Posterior vena cava (tissue), 2 donors: ENCODE data around the gene MAB21L3. TPM values are rescaled to one million over a fixed set of nuclear protein-coding genes. Genes with fewer than 3 reads are reported as not detected.

Source experiments
- DNase-seq: peaks from one replicate; pipeline ENCODE4 v3.0.0-alpha.2; 2020; ENCODE audit warnings: low spot score
- intact Hi-C, 2 donors: fragments of 100-400 bp; cut with DNase I; formaldehyde crosslinking; loops; one replicate each; pipeline versions ENCODE4 v1.14.1 to v1.14.2; 2022 to 2023
- long read RNA-seq, 2 donors: library from polyadenylated mRNA; unstranded; transcript quantifications; one replicate each; pipeline ENCODE4 v2.0.0, GENCODE V29; 2020 to 2021
- total RNA-seq, 2 donors: library from RNA; stranded (reverse); fragmentation: NEBNext Ultra II Directional; extraction: Animal tissue kit (Norgen Biotek cat#: 25700); gene quantifications; one replicate each; pipeline ENCODE4 v1.2.1, GENCODE V29; 2021
- donor health status: DM: yes; HTN: yes; CAD: no.
- donor health status: DM: yes; HTN: yes; CAD: no.

MAB21L3 gene
- total RNA-seq = not detected
- long read RNA-seq, donor 1 = 0 reads
- long read RNA-seq, donor 2 = 0 reads

DNA sequence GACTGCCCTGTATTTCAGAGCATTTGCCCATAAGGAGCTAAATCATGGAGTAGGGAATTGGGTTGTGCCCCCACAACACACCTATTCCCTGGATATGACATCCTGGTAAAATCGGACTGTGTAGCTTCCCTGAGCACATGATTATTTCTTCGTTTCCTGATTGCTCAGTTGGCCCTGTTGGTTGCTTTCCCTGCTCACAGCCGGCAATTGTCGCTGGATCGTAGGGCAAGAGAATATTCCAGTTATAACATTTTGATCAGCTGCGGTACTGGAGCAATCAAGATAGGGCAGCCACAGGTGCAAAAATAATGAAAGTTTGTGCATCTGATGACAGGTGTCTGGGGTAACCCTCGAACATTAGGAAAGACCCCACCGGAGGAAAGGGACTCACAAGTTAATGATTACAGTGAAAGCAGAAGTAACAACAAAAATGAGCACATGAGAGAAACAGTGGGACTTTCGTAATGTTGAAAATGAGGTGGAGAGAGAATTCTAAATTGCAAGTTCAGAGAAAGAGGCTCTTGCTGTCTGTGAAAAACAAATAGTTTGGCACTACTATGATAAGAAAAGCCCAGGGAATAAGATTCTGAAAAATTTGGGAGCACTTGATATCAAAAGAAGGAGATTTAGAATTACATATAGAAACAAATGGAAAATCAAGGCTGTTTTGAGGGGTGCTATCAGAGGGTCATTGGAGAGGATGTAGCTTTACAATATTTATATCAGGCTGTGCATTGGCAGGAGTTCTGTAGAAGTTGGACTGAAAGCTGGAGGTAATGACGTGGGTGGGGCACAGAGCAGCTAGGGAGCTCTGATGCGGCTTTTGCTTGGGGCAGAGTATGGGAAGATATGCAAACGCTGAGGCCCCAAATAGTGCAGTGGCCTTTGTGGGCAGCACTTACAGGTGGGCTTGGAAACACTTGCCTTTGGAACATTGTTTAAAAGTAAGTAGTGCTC lies at the start of gene MAB21L3:
TSS of gene MAB21L3 (plus strand) at position 833 of the 957 bp plus-strand sequence. CDS start 1,217 bp downstream, outside the sequence.
- intact Hi-C loops = no loop called here
- no peak for DNase-seq

DNA sequence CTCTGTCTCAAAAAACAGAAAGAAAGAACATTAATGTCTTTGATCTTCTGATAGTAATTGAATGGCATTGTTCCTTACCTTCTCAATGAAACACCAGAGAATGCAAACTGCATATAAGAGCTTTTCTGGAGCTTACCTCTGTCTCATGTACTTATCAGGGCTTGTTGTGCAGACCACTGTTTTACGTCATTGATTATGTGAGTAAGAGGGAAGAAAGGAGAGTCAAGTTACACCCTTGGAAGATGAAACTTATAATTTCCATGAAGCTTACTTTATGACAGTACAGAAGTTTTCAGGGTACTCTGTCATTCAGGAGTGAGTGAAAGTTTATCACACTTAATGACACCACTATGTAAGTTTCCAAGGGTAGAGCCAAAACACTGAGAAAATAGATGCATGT lies 49.0 kb upstream of the MAB21L3 start:
- intact Hi-C loops = no loop called here
- DNase-seq = no peak

DNA sequence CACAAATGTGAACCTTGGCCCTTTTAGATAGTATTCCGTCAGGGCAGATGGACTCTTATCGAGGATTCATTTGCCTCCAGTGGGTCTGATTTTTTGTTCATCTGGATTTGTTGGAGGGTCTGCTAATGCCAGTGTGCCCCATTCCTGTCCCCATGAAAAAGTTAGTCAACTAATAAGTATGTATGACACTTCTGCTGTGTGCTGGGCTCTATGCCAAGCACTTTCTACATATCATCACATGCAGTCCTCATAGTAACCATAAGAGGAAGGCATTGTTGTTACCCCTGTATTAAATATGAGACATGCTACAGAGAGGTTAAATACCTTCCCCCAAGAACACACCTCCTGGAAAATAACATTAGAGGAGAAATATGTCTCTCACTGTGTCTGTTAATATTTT lies 46.6 kb upstream of the MAB21L3 start:
- intact Hi-C loops = no loop called here
- no peak for DNase-seq

DNA sequence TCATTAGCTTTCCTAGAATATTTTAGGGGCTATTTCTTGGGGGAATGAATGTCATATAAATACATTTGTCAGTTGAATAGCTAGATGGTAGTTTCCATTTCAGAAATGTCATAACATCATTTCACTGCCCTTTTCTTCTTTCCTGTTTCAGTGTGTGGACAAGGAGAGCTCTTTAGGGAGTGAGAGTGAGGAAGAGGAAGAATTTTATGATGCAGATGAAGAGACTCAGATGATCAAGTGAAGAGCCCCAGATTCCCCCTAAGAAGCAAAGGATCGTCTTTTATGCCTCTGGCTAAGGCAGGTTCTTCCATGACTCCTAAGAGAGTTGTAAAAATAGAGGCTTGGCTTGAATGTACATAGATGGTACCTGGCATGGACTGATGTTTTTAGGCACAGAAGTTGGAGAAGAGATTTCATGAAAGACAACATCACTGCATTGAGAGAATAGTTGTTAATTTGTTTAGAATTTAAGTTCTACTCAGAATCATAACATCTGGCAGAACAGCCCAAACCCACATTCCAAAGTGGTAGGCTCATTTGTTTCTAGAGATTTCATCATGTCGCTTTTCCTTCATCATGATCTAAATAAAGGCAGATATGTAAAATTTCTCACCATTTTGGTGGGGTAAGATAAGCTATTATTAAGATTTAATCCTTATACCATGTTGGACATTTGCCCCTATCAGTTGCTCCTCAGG lies 44.2 kb upstream of the MAB21L3 start:
- no peak for DNase-seq

DNA sequence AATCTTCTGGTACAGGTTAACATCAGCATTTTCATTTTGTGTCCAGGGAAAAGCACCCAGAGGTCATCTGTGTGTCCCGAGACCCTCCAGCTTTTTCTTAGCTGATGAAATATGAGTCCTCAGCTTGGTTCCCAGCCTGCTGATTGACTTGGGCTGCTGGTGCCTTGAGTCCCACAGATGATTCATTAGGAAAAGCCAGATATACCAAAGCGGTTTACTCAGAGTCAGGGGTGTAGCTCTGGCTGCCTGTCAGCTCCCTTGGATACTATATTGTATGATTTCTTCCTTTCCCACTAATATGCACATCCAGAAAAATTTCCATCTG lies 43.7 kb upstream of the MAB21L3 start:
- intact Hi-C loops = no loop called here
- DNase-seq = no peak

More for the DNA sequence above, 44.2 kb upstream of the MAB21L3 start:
- intact Hi-C loops = no loop called here

DNA sequence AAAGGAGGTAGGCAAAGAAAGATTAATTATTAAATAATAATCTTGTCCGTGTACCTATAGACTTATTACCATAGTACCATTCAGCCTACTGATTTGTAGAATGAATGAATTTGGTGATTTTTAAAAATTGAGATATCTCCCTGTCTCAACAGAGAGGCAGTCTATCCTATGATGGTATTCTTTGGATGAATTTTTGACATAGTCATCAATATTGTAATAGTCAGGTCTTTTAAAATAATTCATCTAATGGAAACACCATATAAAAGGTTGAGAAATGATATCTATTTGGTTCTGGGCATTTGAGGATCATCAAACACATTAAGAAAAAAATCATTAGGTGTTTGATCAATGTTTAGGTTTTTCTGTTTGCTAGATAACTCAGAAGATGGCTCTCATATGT lies 35.6 kb upstream of the MAB21L3 start:
- intact Hi-C loops = no loop called here
- no peak for DNase-seq

DNA sequence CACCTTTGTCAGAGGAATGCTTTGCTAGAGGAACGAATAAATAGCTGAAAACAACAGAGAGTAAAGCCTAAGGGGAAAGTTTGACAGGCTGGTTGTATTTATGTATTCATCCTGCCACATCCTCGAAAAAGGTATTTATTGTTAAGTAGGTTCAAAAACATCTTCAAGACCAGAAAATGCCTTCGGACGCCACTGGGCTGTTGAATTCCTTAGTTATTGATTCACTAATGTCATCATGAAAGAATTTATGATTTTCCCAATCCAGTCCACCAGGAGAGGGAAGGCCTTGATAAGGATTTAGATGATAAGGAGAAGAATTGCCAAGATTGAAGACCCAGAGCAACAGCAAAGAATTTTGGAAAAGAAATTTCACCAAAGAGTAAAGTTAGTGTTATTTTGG lies 35.2 kb upstream of the MAB21L3 start:
- intact Hi-C loops = no loop called here
- DNase-seq = no peak

DNA sequence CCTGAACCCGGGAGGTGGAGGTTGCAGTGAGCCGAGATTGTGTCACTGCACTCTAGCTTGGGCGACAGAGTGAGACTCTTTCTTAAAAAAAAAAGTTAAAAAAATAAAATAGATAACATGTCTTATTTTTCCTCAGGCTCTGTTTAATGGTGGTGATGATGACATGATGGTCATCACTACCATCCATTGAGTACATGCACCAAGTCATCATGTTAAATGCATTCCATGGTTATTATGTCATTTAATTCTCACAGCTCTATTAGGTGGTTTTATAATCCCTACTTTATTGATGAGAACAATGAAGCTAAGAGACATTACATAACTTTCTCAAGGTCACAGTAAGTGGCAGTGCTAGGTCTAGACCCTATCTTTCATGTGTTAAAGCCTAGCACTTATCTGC lies 34.4 kb upstream of the MAB21L3 start:
- DNase-seq = no peak
- intact Hi-C loops = no loop called here

DNA sequence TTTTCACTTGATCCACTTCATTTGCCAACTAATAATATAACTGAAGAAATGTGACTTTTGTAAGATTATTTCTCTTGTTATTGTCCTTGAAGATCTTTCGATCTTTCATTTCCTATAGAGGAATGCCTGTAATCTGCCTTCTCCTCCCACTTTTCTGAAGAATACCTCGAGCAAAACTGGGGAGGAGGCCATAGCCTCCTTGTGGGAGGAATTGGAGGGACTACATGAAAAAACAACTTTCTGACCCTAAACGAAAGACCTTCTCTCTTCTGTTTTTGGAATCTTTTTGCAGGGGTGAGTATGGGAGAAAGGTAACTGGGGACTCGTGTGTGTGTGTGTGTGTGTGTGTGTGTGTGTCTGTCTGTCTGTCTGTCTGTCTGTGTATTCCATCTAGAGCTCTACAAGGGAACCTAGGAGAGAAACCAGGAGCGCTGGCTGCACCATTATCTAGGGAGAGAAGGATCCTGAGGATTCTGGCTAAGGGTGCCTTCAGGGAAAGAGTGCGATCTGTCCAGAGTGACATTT lies 32.4 kb upstream of the MAB21L3 start:
- no peak for DNase-seq
- intact Hi-C loops = no loop called here

DNA sequence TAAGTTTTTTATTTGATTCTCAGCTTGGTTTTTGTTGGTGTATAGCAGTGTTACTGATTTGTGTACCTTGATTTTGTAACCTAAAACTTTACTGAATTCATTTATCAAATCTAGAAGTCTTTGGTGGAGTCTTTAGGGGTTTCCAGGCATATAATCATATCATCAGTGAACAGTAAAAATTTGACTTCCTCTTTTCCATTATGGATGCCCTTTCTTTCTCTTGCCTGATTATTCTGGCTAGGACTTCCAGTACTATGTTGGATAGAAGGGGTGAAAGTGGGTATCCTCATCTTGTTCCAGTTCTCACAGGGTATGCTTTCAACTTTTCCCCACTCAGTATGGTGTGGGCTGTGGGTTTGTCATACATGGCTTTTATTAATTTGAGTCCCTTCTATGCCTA lies 23.6 kb upstream of the MAB21L3 start:
- intact Hi-C loops = no loop called here
- no peak for DNase-seq

DNA sequence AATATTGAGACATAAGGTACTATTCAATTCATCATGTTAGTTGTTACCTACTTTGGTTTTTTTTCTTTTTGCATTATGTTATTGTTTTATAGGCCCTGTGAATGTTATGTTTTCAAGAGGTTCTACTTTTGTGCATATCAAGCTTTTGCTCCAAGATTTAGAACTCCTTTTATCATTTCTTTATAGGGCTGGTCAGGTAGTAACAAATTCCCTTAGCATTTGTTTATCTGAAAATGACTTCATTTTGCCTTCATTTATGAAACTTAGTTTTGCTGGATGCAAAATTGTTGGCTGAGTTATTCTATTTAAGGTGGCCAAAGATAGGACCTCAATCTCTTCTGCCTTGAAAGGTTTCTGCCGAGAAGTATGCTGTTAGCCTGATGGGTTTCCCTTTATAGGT lies 21.3 kb upstream of the MAB21L3 start:
- intact Hi-C loops = no loop called here

DNA sequence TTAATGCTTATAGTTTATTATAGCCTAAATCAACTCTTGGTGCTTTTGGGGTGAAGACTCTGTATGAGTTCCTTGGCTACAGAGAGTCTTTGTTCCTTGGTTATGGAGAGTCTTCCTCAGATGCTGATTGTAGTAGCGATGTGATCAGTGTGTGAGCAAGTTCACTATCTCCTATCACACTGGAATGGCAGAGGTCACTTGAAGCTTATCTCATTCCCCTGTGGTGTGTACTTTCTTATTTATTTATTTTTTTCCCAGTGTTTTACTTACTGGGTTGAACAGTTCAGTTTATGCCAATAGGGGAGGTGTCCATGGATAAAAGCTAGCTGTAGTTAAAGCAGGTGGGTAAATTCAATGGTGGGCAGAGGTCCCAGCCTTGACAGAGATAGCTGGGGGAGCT lies 20.1 kb upstream of the MAB21L3 start:
- DNase-seq = no peak
- intact Hi-C loops = no loop called here

More for the DNA sequence above, 21.3 kb upstream of the MAB21L3 start:
- DNase-seq = no peak

DNA sequence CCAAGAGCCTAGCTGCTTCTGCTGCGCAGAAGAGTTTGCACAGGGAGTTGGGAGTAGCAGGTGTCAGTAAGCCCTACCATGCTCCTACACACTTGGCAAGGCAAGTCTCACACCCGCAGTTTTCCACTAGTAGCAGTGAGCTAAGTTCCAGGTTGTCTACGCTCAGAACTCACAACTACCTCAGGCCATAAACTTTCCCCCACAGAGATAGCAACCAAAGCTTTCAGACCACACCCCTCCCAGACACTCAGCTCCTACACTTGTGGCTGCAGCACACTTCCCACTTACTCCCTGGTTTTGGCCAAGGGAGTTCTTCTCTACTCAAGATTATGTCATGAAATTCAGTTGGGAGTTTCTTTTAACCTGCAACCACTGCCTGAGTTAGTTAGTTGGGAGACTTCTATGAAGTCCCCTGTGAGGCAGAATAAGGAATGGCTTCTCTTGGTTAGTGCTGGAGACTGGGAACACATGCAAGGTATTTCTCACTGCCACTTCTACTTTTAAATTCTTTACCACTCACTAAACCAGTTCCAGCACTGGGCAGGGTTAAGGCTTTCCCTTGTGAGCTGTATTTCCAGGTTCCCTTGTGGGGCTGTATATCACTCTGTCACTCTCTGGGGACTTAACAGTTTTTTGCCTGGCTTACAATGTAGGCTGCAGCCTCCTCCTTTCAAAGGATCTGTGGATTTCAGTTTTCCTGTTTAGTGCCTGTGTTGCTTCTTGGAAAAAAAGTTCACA lies 18.3 kb upstream of the MAB21L3 start:
- no peak for DNase-seq
- intact Hi-C loops = no loop called here

DNA sequence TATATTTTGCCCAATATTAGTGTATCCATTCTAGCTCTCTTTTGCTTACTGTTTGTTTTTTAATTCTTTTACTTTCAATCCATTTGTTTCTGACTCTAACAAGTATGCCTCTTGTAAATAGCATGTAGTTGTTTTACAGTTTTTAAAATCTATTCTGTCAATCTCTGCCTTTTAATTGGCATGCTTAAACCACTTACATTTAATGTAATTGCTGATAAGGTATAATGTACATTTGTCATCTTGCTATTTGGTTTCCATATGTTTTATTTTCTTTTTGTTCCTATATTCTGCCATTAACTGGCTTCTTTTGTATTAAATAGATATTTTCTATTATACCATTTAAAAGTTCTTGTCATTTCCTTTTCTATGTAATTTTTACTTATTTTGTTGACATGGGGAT lies 16.2 kb upstream of the MAB21L3 start:
- intact Hi-C loops = no loop called here
- no peak for DNase-seq

DNA sequence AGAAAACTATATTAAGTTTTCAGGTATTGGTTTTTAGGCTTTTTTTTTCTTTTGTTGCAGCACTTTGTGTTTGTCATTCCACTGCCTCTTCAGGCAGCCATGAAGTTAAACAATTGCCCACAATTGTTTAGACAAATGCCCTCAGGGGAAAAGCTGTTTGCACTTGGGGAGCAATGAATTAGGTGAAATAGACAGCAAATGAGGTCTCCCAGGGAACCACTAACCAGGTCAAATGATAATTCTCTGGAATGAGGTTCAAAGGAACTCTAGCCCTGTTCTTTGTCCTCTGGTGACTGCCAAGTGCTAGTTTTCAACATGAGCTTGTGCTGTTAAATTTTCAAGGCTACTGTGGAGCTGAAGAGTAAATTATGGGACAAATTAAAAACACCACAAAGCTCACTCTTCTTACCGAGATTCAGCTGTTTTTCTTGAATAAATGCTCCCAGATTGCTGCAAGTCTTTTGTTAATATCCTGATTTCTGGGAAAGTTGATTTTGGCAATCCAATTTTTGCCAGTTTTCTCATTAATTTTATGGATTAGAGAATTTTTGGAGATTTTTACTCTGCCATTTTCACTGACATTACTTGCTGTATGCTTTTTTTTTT lies 15.1 kb upstream of the MAB21L3 start:
- intact Hi-C loops = no loop called here
- DNase-seq = no peak

DNA sequence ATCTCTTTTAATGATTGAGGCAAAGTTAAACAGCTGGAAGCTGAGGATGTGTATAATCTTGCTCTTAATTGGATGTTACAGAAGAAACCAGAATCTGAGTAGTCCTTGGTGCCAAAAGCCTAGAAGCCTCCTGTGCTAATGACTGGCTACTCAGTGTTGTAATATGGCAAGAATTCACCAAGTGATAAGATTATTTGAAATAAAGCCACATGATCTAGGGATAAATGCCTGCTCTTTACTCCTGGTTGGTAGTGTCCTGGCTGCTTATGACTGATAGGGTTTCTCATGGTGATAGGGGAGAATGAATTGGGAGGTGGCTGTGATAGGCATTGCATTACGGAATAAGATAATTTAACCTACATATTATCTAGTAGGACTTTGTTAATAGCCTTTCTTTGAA lies 13.6 kb upstream of the MAB21L3 start:
- DNase-seq = no peak
- intact Hi-C loops = no loop called here

DNA sequence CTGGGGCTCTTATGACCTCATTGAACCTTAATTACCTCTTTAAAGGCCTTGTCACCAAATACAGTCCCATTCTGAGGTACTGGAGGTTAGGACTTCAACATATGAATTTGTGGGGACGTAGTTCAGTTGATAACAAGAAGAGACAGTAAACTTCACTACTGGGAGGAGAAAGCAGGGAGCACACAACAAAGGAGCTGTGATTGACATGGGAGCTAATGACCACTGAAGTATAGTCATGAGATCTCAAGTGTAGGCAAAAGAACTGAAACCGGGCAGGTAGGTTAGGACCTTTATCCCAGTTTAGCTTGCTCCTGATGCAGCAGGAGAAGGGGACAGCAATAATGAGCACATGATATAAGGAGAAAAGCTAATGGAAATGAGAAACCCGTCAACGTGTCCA lies 11.8 kb upstream of the MAB21L3 start:
- DNase-seq = no peak
- intact Hi-C loops = no loop called here

DNA sequence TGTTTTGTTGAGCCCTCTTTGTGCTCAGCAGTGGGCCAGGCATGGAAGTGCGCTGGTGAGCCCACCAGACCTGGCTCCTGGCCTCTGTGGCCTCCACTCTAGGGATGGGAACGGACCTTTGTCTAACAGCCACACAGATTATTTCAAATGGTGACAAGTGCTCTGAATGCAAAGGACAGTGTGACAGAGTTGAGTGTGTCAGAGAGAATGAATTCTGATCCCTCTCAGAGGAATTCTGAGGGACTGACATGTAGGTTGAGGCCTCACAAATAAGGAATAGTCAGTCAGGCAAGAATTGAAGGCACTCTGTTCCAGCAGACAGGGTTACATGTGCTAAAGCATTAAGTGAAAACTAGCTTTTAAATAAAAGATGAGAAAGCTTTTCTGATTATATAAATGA lies 11.3 kb upstream of the MAB21L3 start:
- no peak for DNase-seq
- intact Hi-C loops = no loop called here

DNA sequence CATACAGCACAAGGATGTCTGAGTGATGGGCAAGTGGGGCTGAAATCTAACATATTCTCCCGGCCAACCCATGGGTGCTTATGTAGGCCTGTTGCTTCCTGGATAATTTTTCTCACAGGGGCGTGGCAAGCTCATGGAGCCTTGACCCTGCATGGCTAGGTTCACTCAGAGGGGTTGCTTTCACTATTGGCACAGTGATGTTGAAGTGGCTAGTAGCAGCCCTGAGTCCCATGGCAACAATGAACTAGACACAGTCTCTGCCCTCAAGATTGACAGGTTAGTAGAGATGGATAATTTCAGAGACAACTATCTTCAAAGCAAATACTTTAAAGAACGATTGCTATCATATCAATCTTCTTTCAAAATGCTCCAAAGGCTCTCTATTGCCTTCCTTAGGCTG lies 6.5 kb upstream of the MAB21L3 start:
- intact Hi-C loops = no loop called here
- DNase-seq = no peak

DNA sequence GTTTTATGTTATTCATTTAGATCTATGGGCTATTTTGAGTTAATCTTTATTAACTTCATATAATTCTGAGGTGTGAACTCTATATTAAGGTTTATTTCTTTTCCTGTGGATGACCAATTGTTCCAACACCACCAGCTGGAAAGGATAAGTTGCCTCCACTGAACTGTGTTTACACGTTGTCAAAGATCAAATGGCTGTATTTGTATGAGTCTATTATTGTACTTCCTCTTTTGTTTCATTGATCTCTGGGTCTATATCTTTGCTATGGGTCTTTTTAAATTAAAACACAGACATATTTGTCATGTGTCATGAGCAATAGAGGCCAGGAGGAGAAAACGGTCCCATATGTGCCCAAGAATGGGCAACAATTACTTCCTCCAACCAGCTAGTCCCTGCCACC lies 5.2 kb upstream of the MAB21L3 start:
- intact Hi-C loops = no loop called here
- DNase-seq = no peak
